DOHH2 (cell line): ENCODE data around the gene PTK7.

ENCODE experiments used
- CTCF ChIP-seq: fragments of 200-600 bp; sonication (generic); IDR thresholded peaks from one replicate; pipeline ENCODE4 v1.5.1; 2014; ENCODE audit warnings: antibody characterized with exemption, mild to moderate bottlenecking, low read depth, low read length; ENCODE audit not compliant: poor library complexity, severe bottlenecking
- EZH2phosphoT487 ChIP-seq: fragments of 200-600 bp; sonication (generic); IDR thresholded peaks from 2 replicates; pipeline ENCODE4 v1.6.1; 2017; ENCODE audit warnings: borderline replicate concordance, mild to moderate bottlenecking, antibody characterized with exemption, low read length, moderate library complexity, mixed read lengths

GRCh38 chr6:43188426-43188825 is 112.3 kb downstream of the PTK7 start:
- TF ChIP-seq CTCF (no peak), EZH2phosphoT487 (no peak)
